H1 (cell line): ENCODE measurements around the gene NXN. TPM values are rescaled to one million over a fixed set of nuclear protein-coding genes. Genes with fewer than 3 reads are reported as not detected.

Experiments used
- CTCF ChIA-PET: fragments of 300-600 bp; sonication (Branson Sonifier 250); formaldehyde crosslinking; loops from one replicate; lab custom pipeline; 2021; ENCODE audit not compliant: partially characterized antibody; lab: Charles Lee
- POLR2A ChIA-PET: fragments of 300-600 bp; sonication (Branson Sonifier 250); formaldehyde crosslinking; loops from one replicate; lab custom pipeline; 2021; ENCODE audit warnings: inconsistent platforms; ENCODE audit not compliant: partially characterized antibody; lab: Charles Lee
- DNase-seq, 2 experiments: peaks; one replicate each; pipeline versions ENCODE4 v3.0.0 to v3.0.0-alpha.2; 2010 to 2022; ENCODE audit warnings: low spot score in 2 of 2, low read depth in 1 of 2, mixed read lengths in 1 of 2
- FAIRE-seq: peaks from 2 replicates; lab custom pipeline; 2011; peaks lifted over from hg19 to GRCh38; lab: Jason Lieb, UNC
- H2AFZ ChIP-seq: 2 replicates; pipeline ENCODE4 v1.8.1; 2012; ENCODE audit warnings: low read length, inconsistent platforms
- H2AK5ac ChIP-seq: 2 replicates; pipeline ENCODE4 v1.6.1; 2013; ENCODE audit warnings: low read depth, low read length
- H2BK120ac ChIP-seq: replicated peaks from 2 replicates; pipeline ENCODE3; 2013; ENCODE audit warnings: low read depth, low read length, inconsistent platforms
- H2BK12ac ChIP-seq: 2 replicates; pipeline ENCODE4 v1.6.1; 2013; ENCODE audit warnings: low read depth, low read length
- H2BK15ac ChIP-seq: 2 replicates; pipeline ENCODE4 v1.6.1; 2013; ENCODE audit warnings: low read length
- H2BK20ac ChIP-seq: 2 replicates; pipeline ENCODE4 v1.6.1; 2013; ENCODE audit warnings: low read length
- H2BK5ac ChIP-seq: 2 replicates; pipeline ENCODE4 v1.6.1; 2013; ENCODE audit warnings: low read depth, low read length
- H3K14ac ChIP-seq: 2 replicates; pipeline ENCODE4 v1.6.1; 2013; ENCODE audit warnings: inconsistent platforms; ENCODE audit not compliant: insufficient read length
- H3K18ac ChIP-seq: 2 replicates; pipeline ENCODE4 v1.6.1; 2013; ENCODE audit warnings: low read length; ENCODE audit errors: extremely low read depth
- H3K23ac ChIP-seq: 2 replicates; pipeline ENCODE4 v1.6.1; 2013; ENCODE audit warnings: inconsistent platforms; ENCODE audit not compliant: insufficient read length
- H3K23me2 ChIP-seq: 2 replicates; pipeline ENCODE4 v1.6.1; 2013; ENCODE audit warnings: low read depth, low read length
- H3K27ac ChIP-seq: 2 replicates; pipeline ENCODE4 v1.6.1; 2011; ENCODE audit warnings: low read depth, low read length, inconsistent platforms
- H3K27me3 ChIP-seq, 4 experiments: replicated peaks in 1 of 4; 1 replicate in 1 of 4; 2 replicates in 3 of 4; pipeline versions ENCODE4 v1.6.1 to v1.8.1; 2011 to 2013; ENCODE audit warnings: low read length in 3 of 4, mild to moderate bottlenecking in 3 of 4, inconsistent platforms in 2 of 4, mixed read lengths in 2 of 4, moderate library complexity in 1 of 4; ENCODE audit not compliant: control insufficient read depth in 3 of 4, insufficient read depth in 3 of 4; ENCODE audit errors: extremely low read depth in 1 of 4
- H3K36me3 ChIP-seq, 4 experiments: 2 replicates each; pipeline versions ENCODE4 v1.6.1 to v1.8.1; 2011 to 2013; ENCODE audit warnings: mild to moderate bottlenecking in 4 of 4, low read length in 3 of 4, moderate library complexity in 2 of 4, control low read depth in 1 of 4, inconsistent platforms in 1 of 4; ENCODE audit not compliant: insufficient read depth in 4 of 4, control insufficient read depth in 2 of 4
- H3K4ac ChIP-seq: replicated peaks from 2 replicates; pipeline ENCODE3; 2013; ENCODE audit warnings: low read length, low read depth, mixed read lengths, inconsistent platforms; ENCODE audit not compliant: insufficient read length
- H3K4me1 ChIP-seq, 4 experiments: replicated peaks in 1 of 4; 1 replicate in 1 of 4; 2 replicates in 3 of 4; pipeline versions ENCODE4 v1.6.1 to v1.8.1; 2011 to 2013; ENCODE audit warnings: low read length in 3 of 4, inconsistent platforms in 2 of 4, mixed read lengths in 1 of 4; ENCODE audit not compliant: insufficient read depth in 4 of 4, control insufficient read depth in 3 of 4
- H3K4me2 ChIP-seq, 2 experiments: 2 replicates each; pipeline versions ENCODE4 v1.6.1 to v1.8.1; 2011 to 2013; ENCODE audit warnings: low read depth in 2 of 2, low read length in 2 of 2, control low read depth in 1 of 2, inconsistent platforms in 1 of 2, mild to moderate bottlenecking in 1 of 2; ENCODE audit not compliant: insufficient read depth in 1 of 2
- H3K4me3 ChIP-seq, 4 experiments: fragments of 200-600, 300-600 bp in 1 of 4; sonication (generic), shearing (Covaris generic), sonication (Bioruptor Twin) in 1 of 4; 2 replicates each; pipeline versions ENCODE4 v1.5.1 to v1.8.1; 2011 to 2016; ENCODE audit warnings: low read length in 4 of 4, low read depth in 3 of 4, control low read depth in 2 of 4, inconsistent platforms in 2 of 4, mild to moderate bottlenecking in 2 of 4, mixed read lengths in 1 of 4, moderate library complexity in 1 of 4; ENCODE audit not compliant: insufficient read depth in 2 of 4; ENCODE audit errors: extremely low read depth in 1 of 4
- H3K56ac ChIP-seq: replicated peaks from 2 replicates; pipeline ENCODE3; 2013; ENCODE audit warnings: low read depth, mild to moderate bottlenecking, mixed read lengths, low read length, inconsistent platforms; ENCODE audit not compliant: insufficient read length
- H3K79me1 ChIP-seq: 2 replicates; pipeline ENCODE4 v1.6.1; 2013; ENCODE audit warnings: low read depth, low read length, control low read depth
- H3K79me2 ChIP-seq, 2 experiments: 2 replicates each; pipeline versions ENCODE4 v1.6.1 to v1.8.1; 2012 to 2013; ENCODE audit warnings: low read length in 2 of 2, mild to moderate bottlenecking in 2 of 2, inconsistent platforms in 1 of 2; ENCODE audit not compliant: insufficient read depth in 2 of 2, control insufficient read depth in 1 of 2
- H3K9ac ChIP-seq, 4 experiments: replicated peaks in 1 of 4; 1 replicate in 1 of 4; 2 replicates in 3 of 4; pipeline versions ENCODE4 v1.6.1 to v1.8.1; 2011 to 2013; ENCODE audit warnings: low read depth in 3 of 4, low read length in 3 of 4, control low read depth in 2 of 4, mild to moderate bottlenecking in 2 of 4, moderate library complexity in 2 of 4, inconsistent platforms in 1 of 4; ENCODE audit errors: extremely low read depth in 1 of 4
- H3K9me3 ChIP-seq, 2 experiments: 2 replicates each; pipeline versions ENCODE4 v1.6.1 to v1.8.1; 2012 to 2013; ENCODE audit warnings: mild to moderate bottlenecking in 2 of 2, moderate library complexity in 2 of 2, control low read depth in 1 of 2, inconsistent platforms in 1 of 2, low read depth in 1 of 2, low read length in 1 of 2, mixed read lengths in 1 of 2; ENCODE audit not compliant: insufficient read depth in 2 of 2
- H4K20me1 ChIP-seq, 2 experiments: replicated peaks in 1 of 2; 2 replicates each; pipeline versions ENCODE3 to v1.8.1; 2011 to 2013; ENCODE audit warnings: inconsistent platforms in 2 of 2, low read length in 2 of 2, mild to moderate bottlenecking in 1 of 2; ENCODE audit not compliant: insufficient read depth in 2 of 2, control insufficient read depth in 1 of 2
- H4K5ac ChIP-seq: 2 replicates; pipeline ENCODE4 v1.6.1; 2013; ENCODE audit warnings: low read length, low read depth, mixed read lengths, inconsistent platforms; ENCODE audit not compliant: insufficient read length
- H4K8ac ChIP-seq: 2 replicates; pipeline ENCODE4 v1.8.0; 2013; ENCODE audit warnings: mild to moderate bottlenecking, moderate library complexity, low read length, inconsistent platforms; ENCODE audit not compliant: insufficient read depth; ENCODE audit errors: extremely low read depth
- H4K91ac ChIP-seq: replicated peaks from 2 replicates; pipeline ENCODE3; 2013; ENCODE audit warnings: low read length, mixed read lengths, inconsistent platforms; ENCODE audit not compliant: insufficient read length
- BACH1 ChIP-seq: IDR thresholded peaks from 2 replicates; pipeline ENCODE4 v1.6.1; 2012; ENCODE audit warnings: low read length, improper control_type of control experiment
- GABPA ChIP-seq: IDR thresholded peaks from 2 replicates; pipeline ENCODE4 v1.6.1; 2011; ENCODE audit warnings: mild to moderate bottlenecking, low read length, moderate library complexity, borderline replicate concordance; ENCODE audit not compliant: insufficient read depth
- HDAC6 ChIP-seq: IDR thresholded peaks from one replicate; pipeline ENCODE4 v1.7.1; 2012; ENCODE audit warnings: low read depth, mild to moderate bottlenecking, inconsistent platforms, low read length, moderate library complexity
- MAFK ChIP-seq: IDR thresholded peaks from 2 replicates; pipeline ENCODE4 v1.6.1; 2012; ENCODE audit warnings: low read depth, mild to moderate bottlenecking, improper control_type of control experiment, low read length
- RFX5 ChIP-seq: IDR thresholded peaks from 2 replicates; pipeline ENCODE4 v1.6.1; 2011; ENCODE audit warnings: low read depth, low read length, improper control_type of control experiment, borderline replicate concordance
- SRF ChIP-seq: IDR thresholded peaks from 2 replicates; pipeline ENCODE4 v1.6.1; 2011; ENCODE audit warnings: mild to moderate bottlenecking, low read depth, low read length, moderate library complexity
- TCF12 ChIP-seq: IDR thresholded peaks from 2 replicates; pipeline ENCODE4 v1.6.1; 2011; ENCODE audit warnings: low read depth, mild to moderate bottlenecking, low read length
- USF2 ChIP-seq: IDR thresholded peaks from 2 replicates; pipeline ENCODE4 v1.6.1; 2011; ENCODE audit warnings: low read length, improper control_type of control experiment
- ZNF274 ChIP-seq: IDR thresholded peaks from 2 replicates; pipeline ENCODE4 v1.7.0; 2012; ENCODE audit warnings: low read length, borderline replicate concordance; ENCODE audit errors: extremely low read depth
- WGBS, 2 experiments: shearing (Covaris generic) in 1 of 2; methylation state at CpG; one replicate each; pipeline versions ENCODE4 v1.1.6 to v1.1.7; 2013 to 2015; ENCODE audit warnings: low lambda C conversion rate in 2 of 2, mixed read lengths in 2 of 2, inconsistent platforms in 1 of 2, low coverage in 1 of 2, missing lambda C conversion rate in 1 of 2; ENCODE audit not compliant: insufficient replicate concordance in 2 of 2, insufficient coverage in 1 of 2, insufficient read length in 1 of 2; ENCODE audit errors: extremely low coverage in 1 of 2, missing lambda C conversion rate in 1 of 2; 5-methylcytosine and 5-hydroxymethylcytosine counted together
- polyA plus RNA-seq, 7 experiments: library from polyadenylated mRNA; depleted of rRNA in 3 of 7; stranded (reverse) in 5 of 7; unstranded in 2 of 7; fragments of >200 nt in 5 of 7; fragments of 200-250 nt in 2 of 7; gene quantifications; 1 replicate in 5 of 7; 2 replicates in 1 of 7; 4 replicates in 1 of 7; pipeline versions ENCODE4 v1.2.1 to v1.2.3, GENCODE V29; 2011 to 2013; ENCODE audit warnings: missing spikeins in 2 of 7, mixed read lengths in 2 of 7
- total RNA-seq: library from RNA; stranded (reverse); fragmentation: NEBNext Ultra II Directional; extraction: Animal tissue kit (Norgen Biotek cat#: 25700); gene quantifications from 2 replicates; pipeline ENCODE4 v1.2.1, GENCODE V29; 2021
- TF ChIP-seq, protein P1 (sequence below): IDR thresholded peaks from 2 replicates; pipeline ENCODE4 v1.6.1; 2011; ENCODE audit warnings: low read depth, mild to moderate bottlenecking, low read length; ENCODE audit not compliant: insufficient read depth

NXN gene
- total and polyA plus RNA-seq, 2 of the 8 experiments (the other 6 are each of a cell fraction or from before 2014, with no cell fraction given): 94.1 to 107 TPM

GRCh38 chr17:864315-864714, 115.3 kb downstream of the NXN start:
- TF ChIP-seq RFX5 (no peak), BACH1 (no peak), USF2 (no peak), TCF12 (no peak), MAFK (no peak), SRF (no peak), HDAC6 (no peak), ZNF274 (no peak), GABPA (no peak)
- TF ChIP-seq, protein P1, sequence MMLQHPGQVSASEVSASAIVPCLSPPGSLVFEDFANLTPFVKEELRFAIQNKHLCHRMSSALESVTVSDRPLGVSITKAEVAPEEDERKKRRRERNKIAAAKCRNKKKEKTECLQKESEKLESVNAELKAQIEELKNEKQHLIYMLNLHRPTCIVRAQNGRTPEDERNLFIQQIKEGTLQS: no peak
- CTCF ChIA-PET: no interaction called here

More at GRCh38 chr17:864315-864714, 115.3 kb downstream of the NXN start:
- H3K23me2 ChIP-seq: no peaks in the 10 kb centered on the region
- H3K56ac ChIP-seq: no peak overlapping the region
- H4K5ac ChIP-seq: no peak overlapping the region
- no peaks in the 10 kb centered on the region; the same call in 1 of the 2 replicates for H3K79me1 ChIP-seq
- DNase-seq: no peak
- no peak overlapping the region for H4K91ac ChIP-seq
- H3K4me1 ChIP-seq: no peaks in the 10 kb centered on the region; a peak in 1 of 7 replicates
- H3K27me3 ChIP-seq: no peaks in the 10 kb centered on the region
- H2BK5ac ChIP-seq: no peak overlapping the region
- no peaks in the 10 kb centered on the region for H3K9me3 ChIP-seq
- H3K14ac ChIP-seq: no peak overlapping the region
- H4K8ac ChIP-seq: no peak overlapping the region
- peaks cover 5 to 7% of the 10 kb centered on the region in 2 experiments for H4K20me1 ChIP-seq
- no peak overlapping the region for H2AK5ac ChIP-seq
- no peak overlapping the region for H2BK120ac ChIP-seq
- H3K4ac ChIP-seq: no peak overlapping the region
- H2AFZ ChIP-seq: no peak overlapping the region
- no peak overlapping the region for H2BK15ac ChIP-seq
- H3K4me3 ChIP-seq: no peak overlapping the region
- no peak overlapping the region for H2BK12ac ChIP-seq
- no peak overlapping the region for H3K18ac ChIP-seq
- no peak overlapping the region for H2BK20ac ChIP-seq
- H3K36me3 ChIP-seq: peaks cover 0 to 5% (median 2%) of the 10 kb centered on the region in 4 experiments; a peak in 2 of 8 replicates
- FAIRE-seq: no peak
- H3K9ac ChIP-seq: no peak overlapping the region
- POLR2A ChIA-PET: no interaction called here
- WGBS, 2 experiments: 89% methylated on average over 8 of the region's 8 CpGs; no CpG with 5 or more reads in 1 of the 2 experiments
- no peak overlapping the region for H3K23ac ChIP-seq
- H3K79me2 ChIP-seq: peaks cover 0 to 22% of the 10 kb centered on the region in 2 experiments; a peak in 2 of 4 replicates
- no peak overlapping the region for H3K27ac ChIP-seq
- H3K4me2 ChIP-seq: no peak overlapping the region
